Measurements from ENCODE around the gene TCF3. TPM values are rescaled to one million over a fixed set of nuclear protein-coding genes. Genes with fewer than 3 reads are reported as not detected.

Gene TCF3
- total and polyA plus RNA-seq, 2 of the 8 experiments (the other 6 are each of a cell fraction or from before 2014, with no cell fraction given): 241 to 348 TPM

- DNase-seq (ENCODE audit: low read depth in 1 of 2, low spot score in 2 of 2) (no peak), FAIRE-seq (no peak)
- Histone ChIP-seq H2BK15ac (ENCODE audit: low read length) (no peak overlapping the region), H2BK12ac (ENCODE audit: low read depth, low read length) (no peak overlapping the region), H4K5ac (ENCODE audit: insufficient read length, low read depth, low read length) (no peak overlapping the region), H3K56ac (replicated peaks; ENCODE audit: insufficient read length, low read depth, low read length) (no peak overlapping the region), H2BK20ac (ENCODE audit: low read length) (no peak overlapping the region), H3K27me3 (replicated peaks in 1 of 4; ENCODE audit: control insufficient read depth in 3 of 4, extremely low read depth in 1 of 4, insufficient read depth in 3 of 4, low read length in 3 of 4) (no peaks in the 10 kb centered on the region), H3K23me2 (ENCODE audit: low read depth, low read length) (peaks cover 6% of the 10 kb centered on the region; the same call in 1 of the 2 replicates), H3K23ac (ENCODE audit: insufficient read length) (no peak overlapping the region), H4K91ac (replicated peaks; ENCODE audit: insufficient read length, low read length) (no peak overlapping the region), H3K79me1 (ENCODE audit: low read depth, low read length) (peaks cover 31% of the 10 kb centered on the region), H3K4me3 (ENCODE audit: extremely low read depth in 1 of 4, insufficient read depth in 2 of 4, low read depth in 3 of 4, low read length in 4 of 4) (no peak overlapping the region), H3K79me2 (ENCODE audit: control insufficient read depth in 1 of 2, insufficient read depth in 2 of 2, low read length in 2 of 2) (peaks cover 0 to 80% of the 10 kb centered on the region in 2 experiments; a peak in 3 of 4 replicates), H2BK120ac (replicated peaks; ENCODE audit: low read depth, low read length) (no peak overlapping the region), H3K4me1 (replicated peaks in 1 of 4; ENCODE audit: control insufficient read depth in 3 of 4, insufficient read depth in 4 of 4, low read length in 3 of 4) (peaks cover 0 to 22% (median 4%) of the 10 kb centered on the region in 4 experiments; a peak in 6 of 7 replicates), H3K9ac (replicated peaks in 1 of 4; ENCODE audit: extremely low read depth in 1 of 4, low read depth in 3 of 4, low read length in 3 of 4) (no peak overlapping the region), H2AK5ac (ENCODE audit: low read depth, low read length) (no peak overlapping the region), H3K4ac (replicated peaks; ENCODE audit: insufficient read length, low read depth, low read length) (no peak overlapping the region), H3K18ac (ENCODE audit: extremely low read depth, low read length) (no peak overlapping the region), H2AFZ (ENCODE audit: low read length) (no peak overlapping the region), H3K4me2 (ENCODE audit: insufficient read depth in 1 of 2, low read depth in 2 of 2, low read length in 2 of 2) (no peak overlapping the region), H3K36me3 (ENCODE audit: control insufficient read depth in 2 of 4, insufficient read depth in 4 of 4, low read length in 3 of 4) (peaks cover 19 to 77% (median 58%) of the 10 kb centered on the region in 4 experiments), H3K27ac (ENCODE audit: low read depth, low read length) (no peak overlapping the region), H3K14ac (ENCODE audit: insufficient read length) (no peak overlapping the region), H2BK5ac (ENCODE audit: low read depth, low read length) (no peak overlapping the region), H3K9me3 (ENCODE audit: insufficient read depth in 2 of 2, low read depth in 1 of 2, low read length in 1 of 2) (no peaks in the 10 kb centered on the region), H4K8ac (ENCODE audit: extremely low read depth, insufficient read depth, low read length) (peak overlapping the region; percentile 72; the same call in 1 of the 2 replicates), H4K20me1 (replicated peaks in 1 of 2; ENCODE audit: control insufficient read depth in 1 of 2, insufficient read depth in 2 of 2, low read length in 2 of 2) (peaks cover 25 to 35% of the 10 kb centered on the region in 2 experiments)
- POLR2A ChIA-PET (ENCODE audit: partially characterized antibody): interaction anchor here (1.1 to 5.8 kb wide), 7 partner anchors 11 to 55 kb away, joined by 3 to 25 read pairs (median 5); no protein-coding TSS in a partner anchor
- TF ChIP-seq POLR2A (IDR thresholded peaks at IDR 0.05; ENCODE audit: control extremely low read depth in 1 of 2, low read depth in 2 of 2, low read length in 2 of 2): 0 out of 3 replicates have a peak, but pooled peaks of 1 of the 2 experiments have one; percentile 1
- no peak for TF ChIP-seq E2F6 (IDR thresholded peaks at IDR 0.05)
- CTCF ChIA-PET (ENCODE audit: partially characterized antibody): interaction anchor here (0.8 to 1.3 kb wide), 2 partner anchors 26 to 45 kb away, joined by 3 to 4 read pairs; no protein-coding TSS in a partner anchor
- 92% methylated on average over 28 of the region's 29 CpGs; no CpG with 5 or more reads in 1 of the 2 experiments for WGBS, 2 experiments (ENCODE audit: extremely low coverage in 1 of 2, insufficient coverage in 1 of 2, insufficient read length in 1 of 2, insufficient replicate concordance in 2 of 2, low coverage in 1 of 2, low lambda C conversion rate in 2 of 2, missing lambda C conversion rate in 1 of 2)
These were observed 5.6 kb downstream of the TCF3 start for GRCh38 chr19:1646659-1647453.

Measured in H1 (cell line).